Activated CD8-positive, alpha-beta T cell treated with anti-CD3 and anti-CD28 coated beads for 36 hours (primary cell): ENCODE measurements around the gene PSMD6. TPM values are rescaled to one million over a fixed set of nuclear protein-coding genes. Genes with fewer than 3 reads are reported as not detected.

Source experiments
- ATAC-seq: fragments of 200-7000 bp; cut with Tn5 transposase; one replicate; pipeline ENCODE4 v1.10.0; 2021; ENCODE audit warnings: mild to moderate bottlenecking, moderate library complexity
- CTCF ChIA-PET: fragments of 350-600 bp; sonication (Branson Sonifier 250); formaldehyde crosslinking; loops from one replicate; lab custom pipeline; 2021; ENCODE audit warnings: antibody characterized with exemption; lab: Charles Lee
- POLR2A ChIA-PET: fragments of 350-600 bp; sonication (Branson Sonifier 250); formaldehyde crosslinking; loops from one replicate; lab custom pipeline; 2021; ENCODE audit warnings: antibody characterized with exemption; lab: Charles Lee
- DNase-seq: peaks from one replicate; pipeline ENCODE4 v3.0.0-alpha.2; 2020
- H3K27ac Mint-ChIP-seq: one replicate; pipeline ENCODE4 v1.8.0; 2021; ENCODE audit warnings: mild to moderate bottlenecking, mixed read lengths
- H3K27me3 Mint-ChIP-seq: one replicate; pipeline ENCODE4 v1.8.0; 2021; ENCODE audit warnings: mixed read lengths
- H3K36me3 Mint-ChIP-seq: one replicate; pipeline ENCODE4 v1.8.0; 2021; ENCODE audit warnings: low read depth, mixed read lengths
- H3K4me1 Mint-ChIP-seq: one replicate; pipeline ENCODE4 v1.8.0; 2021; ENCODE audit warnings: low read depth, mixed read lengths
- H3K4me3 Mint-ChIP-seq: one replicate; pipeline ENCODE4 v1.8.0; 2021; ENCODE audit warnings: mild to moderate bottlenecking, moderate library complexity, mixed read lengths
- H3K9me3 Mint-ChIP-seq: one replicate; pipeline ENCODE4 v1.8.0; 2021; ENCODE audit warnings: mixed read lengths
- CTCF ChIP-seq: fragments of 200-600 bp; IDR thresholded peaks from one replicate; pipeline ENCODE4 v1.8.0; 2022; ENCODE audit warnings: antibody characterized with exemption, mild to moderate bottlenecking
- intact Hi-C: fragments of 100-400 bp; cut with micrococcal nuclease; formaldehyde crosslinking; loops from one replicate; pipeline ENCODE4 v1.10.0; 2022
- total RNA-seq, 2 experiments: library from RNA; stranded (reverse); gene quantifications; one replicate each; pipeline ENCODE4 v1.2.3, GENCODE V29; 2021

Gene PSMD6
- total RNA-seq, 2 experiments from 2014 or later, result 110 to 113 TPM

GRCh38 chr3:64019271-64019670, 4.0 kb downstream of the PSMD6 start:
- intact Hi-C loops, result no loop called here
- Mint-ChIP-seq H3K27me3 (no peaks in the 10 kb centered on the region), H3K27ac (peak overlapping the region; percentile 28), H3K4me3 (no peak overlapping the region), H3K9me3 (no peaks in the 10 kb centered on the region), H3K4me1 (peaks cover 33% of the 10 kb centered on the region), H3K36me3 (peaks cover 50% of the 10 kb centered on the region)
- ChIA-PET POLR2A (interaction anchor here (1.5 to 1.7 kb wide), 3 partner anchors 9 to 16 kb away, joined by 3 to 7 read pairs (median 5); no protein-coding TSS in a partner anchor), CTCF (interaction anchor here (1.0 to 2.3 kb wide), 4 partner anchors 11 to 57 kb away, joined by 4 to 9 read pairs (median 6); no protein-coding TSS in a partner anchor)
- no peak for ATAC-seq
- no peak for DNase-seq
- TF ChIP-seq CTCF, result no peak

- Mint-ChIP-seq H3K4me1 (peaks cover 36% of the 10 kb centered on the region), H3K27ac (peak overlapping the region; percentile 18), H3K4me3 (no peak overlapping the region), H3K27me3 (no peaks in the 10 kb centered on the region), H3K36me3 (peaks cover 64% of the 10 kb centered on the region), H3K9me3 (no peaks in the 10 kb centered on the region)
- intact Hi-C loops, result no loop called here
- no peak for ATAC-seq
- CTCF ChIA-PET, result interaction anchor here (0.9 to 2.3 kb wide), 3 partner anchors 9 to 22 kb away, joined by 4 to 9 read pairs (median 7); no protein-coding TSS in a partner anchor
- DNase-seq, result no peak
- POLR2A ChIA-PET, result interaction anchor here (1.7 kb wide), 1 partner anchor 9 kb away, joined by 7 read pairs; no protein-coding TSS in a partner anchor
- no peak for TF ChIP-seq CTCF
These were observed 6.2 kb downstream of the PSMD6 start for GRCh38 chr3:64016941-64017620.

GRCh38 chr3:64011685-64012084, 11.6 kb downstream of the PSMD6 start:
- TF ChIP-seq CTCF, result no peak
- intact Hi-C loops, result no loop called here
- POLR2A ChIA-PET, result interaction anchor here (0.7 to 2.4 kb wide), 3 partner anchors 9 to 11 kb away, joined by 3 to 6 read pairs (median 3); partner anchors contain the start of gene PSMD6
- Mint-ChIP-seq H3K36me3 (peaks cover 60% of the 10 kb centered on the region), H3K4me1 (peaks cover 45% of the 10 kb centered on the region), H3K9me3 (no peaks in the 10 kb centered on the region), H3K4me3 (no peak overlapping the region), H3K27me3 (no peaks in the 10 kb centered on the region), H3K27ac (peak overlapping the region; percentile 55)
- CTCF ChIA-PET, result interaction anchor here (5.6 kb wide), 1 partner anchor 12 kb away, joined by 39 read pairs; the partner anchor contains the start of gene PSMD6
- peak; percentile 9 for DNase-seq
- peak; percentile 53 for ATAC-seq

GRCh38 chr3:64010199-64010598, 13.1 kb downstream of the PSMD6 start:
- no peak for TF ChIP-seq CTCF
- Mint-ChIP-seq H3K4me3 (no peak overlapping the region), H3K36me3 (peaks cover 56% of the 10 kb centered on the region), H3K27ac (peak overlapping the region; percentile 55), H3K4me1 (peaks cover 41% of the 10 kb centered on the region), H3K27me3 (no peaks in the 10 kb centered on the region), H3K9me3 (no peaks in the 10 kb centered on the region)
- DNase-seq (no peak), ATAC-seq (no peak)
- CTCF ChIA-PET, result interaction anchor here (0.8 to 5.6 kb wide), 6 partner anchors 11 to 48 kb away, joined by 3 to 39 read pairs (median 4); partner anchors contain the start of gene PSMD6
- POLR2A ChIA-PET, result interaction anchor here (0.6 to 2.4 kb wide), 3 partner anchors 9 to 31 kb away, joined by 3 to 6 read pairs (median 5); no protein-coding TSS in a partner anchor
- intact Hi-C loops, result no loop called here

- H3K27me3 Mint-ChIP-seq, result no peaks in the 10 kb centered on the region
- DNase-seq, result no peak
- intact Hi-C loops, result no loop called here
- peak overlapping the region; percentile 71 for H3K27ac Mint-ChIP-seq
- no peak for ATAC-seq
- peaks cover 49% of the 10 kb centered on the region for H3K36me3 Mint-ChIP-seq
- no peak overlapping the region for H3K4me3 Mint-ChIP-seq
- CTCF ChIA-PET, result interaction anchor here (0.8 to 5.6 kb wide), 3 partner anchors 12 to 20 kb away, joined by 3 to 39 read pairs (median 4); partner anchors contain the start of gene PSMD6
- peaks cover 37% of the 10 kb centered on the region for H3K4me1 Mint-ChIP-seq
- no peak for TF ChIP-seq CTCF
- POLR2A ChIA-PET, result interaction anchor here (1.3 to 2.9 kb wide), 4 partner anchors 10 to 44 kb away, joined by 5 to 12 read pairs (median 6); no protein-coding TSS in a partner anchor
- no peaks in the 10 kb centered on the region for H3K9me3 Mint-ChIP-seq
These were observed 13.8 kb downstream of the PSMD6 start for GRCh38 chr3:64009528-64009927.
